Erythroblast (primary cell): ENCODE data around the gene SPTBN1.

Experiments used
- GATA1 ChIP-seq: IDR thresholded peaks from 2 replicates; pipeline ENCODE4 v1.6.1; 2011; ENCODE audit warnings: low read depth, mild to moderate bottlenecking, control low read depth, low read length, moderate library complexity
- POLR2A ChIP-seq: IDR thresholded peaks from 2 replicates; pipeline ENCODE4 v1.6.1; 2011; ENCODE audit warnings: mild to moderate bottlenecking, low read length

GRCh38 chr2:54438271-54438670, 17.9 kb upstream of the SPTBN1 start:
- TF ChIP-seq POLR2A (no peak), GATA1 (no peak)
